Breast epithelium (tissue), 3 donors: ENCODE data around the gene SEL1L3.

Source experiments
- POLR2A ChIP-seq: fragments of 450-650 bp; IDR thresholded peaks from one replicate; pipeline ENCODE4 v1.6.1; 2016; ENCODE audit warnings: antibody characterized with exemption, mild to moderate bottlenecking, moderate library complexity
- POLR2AphosphoS5 ChIP-seq, 3 donors: sonication (generic); formaldehyde crosslinking; IDR thresholded peaks; one replicate each; pipeline ENCODE4 v1.6.1; 2017; ENCODE audit warnings: antibody characterized with exemption in 3 of 3
- TF ChIP-seq, protein P1 (sequence below), 3 donors: fragments of 450-650 bp; IDR thresholded peaks; one replicate each; pipeline ENCODE4 v1.5.1; 2016 to 2017; ENCODE audit warnings: antibody characterized with exemption in 3 of 3, mild to moderate bottlenecking in 3 of 3, moderate library complexity in 3 of 3

DNA sequence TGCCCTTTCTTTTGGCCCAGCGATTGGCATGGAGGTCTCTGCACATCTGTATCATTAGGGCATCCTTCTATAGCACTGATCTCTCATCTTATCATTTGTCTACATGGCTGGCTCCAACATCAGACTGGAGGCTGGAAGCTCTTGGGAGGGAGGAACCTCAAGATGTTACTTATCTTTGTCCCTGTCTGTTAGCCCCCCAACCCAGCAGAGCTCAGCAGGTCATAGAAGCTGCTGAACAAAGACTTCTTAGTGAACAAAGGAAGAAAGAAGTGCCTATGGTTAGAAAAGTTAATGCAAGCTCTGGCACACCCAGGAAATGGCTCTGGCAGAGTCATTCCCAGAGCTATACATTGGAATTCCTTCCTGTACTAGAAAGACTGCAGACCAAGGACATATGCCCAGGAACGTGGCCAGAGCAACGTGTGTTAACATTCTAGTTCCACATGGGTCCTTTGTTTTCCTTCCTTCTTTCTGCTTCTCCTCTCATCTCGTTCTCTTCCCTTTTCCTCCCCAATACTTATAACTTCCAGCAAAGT lies 74.0 kb downstream of the SEL1L3 start:
- TF ChIP-seq, protein P1, sequence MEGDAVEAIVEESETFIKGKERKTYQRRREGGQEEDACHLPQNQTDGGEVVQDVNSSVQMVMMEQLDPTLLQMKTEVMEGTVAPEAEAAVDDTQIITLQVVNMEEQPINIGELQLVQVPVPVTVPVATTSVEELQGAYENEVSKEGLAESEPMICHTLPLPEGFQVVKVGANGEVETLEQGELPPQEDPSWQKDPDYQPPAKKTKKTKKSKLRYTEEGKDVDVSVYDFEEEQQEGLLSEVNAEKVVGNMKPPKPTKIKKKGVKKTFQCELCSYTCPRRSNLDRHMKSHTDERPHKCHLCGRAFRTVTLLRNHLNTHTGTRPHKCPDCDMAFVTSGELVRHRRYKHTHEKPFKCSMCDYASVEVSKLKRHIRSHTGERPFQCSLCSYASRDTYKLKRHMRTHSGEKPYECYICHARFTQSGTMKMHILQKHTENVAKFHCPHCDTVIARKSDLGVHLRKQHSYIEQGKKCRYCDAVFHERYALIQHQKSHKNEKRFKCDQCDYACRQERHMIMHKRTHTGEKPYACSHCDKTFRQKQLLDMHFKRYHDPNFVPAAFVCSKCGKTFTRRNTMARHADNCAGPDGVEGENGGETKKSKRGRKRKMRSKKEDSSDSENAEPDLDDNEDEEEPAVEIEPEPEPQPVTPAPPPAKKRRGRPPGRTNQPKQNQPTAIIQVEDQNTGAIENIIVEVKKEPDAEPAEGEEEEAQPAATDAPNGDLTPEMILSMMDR (IDR thresholded peaks at IDR 0.05): no peak
- TF ChIP-seq POLR2AphosphoS5 (IDR thresholded peaks at IDR 0.05): no peak
- TF ChIP-seq POLR2A: no peak
